Occipital lobe (tissue), 2 donors: ENCODE data around the gene NPC2. TPM values are rescaled to one million over a fixed set of nuclear protein-coding genes. Genes with fewer than 3 reads are reported as not detected.
A peak's percentile ranks its signal among the peaks of the same experiment; 100 is the strongest.

ENCODE experiments used
- DNase-seq: peaks from one replicate; lab custom pipeline; 2025; lab: John Stamatoyannopoulos, UW
- total RNA-seq: library from RNA; depleted of rRNA; stranded (reverse); fragments of >200 nt; gene quantifications from one replicate; pipeline ENCODE4 v1.2.3, GENCODE V29; 2014

NPC2 gene
- total RNA-seq, 1 donor from 2014 or later = 28.1 TPM

GRCh38 chr14:74503291-74503937, 10.3 kb upstream of the NPC2 start:
- no peak for DNase-seq

GRCh38 chr14:74502236-74503019, 9.3 kb upstream of the NPC2 start:
- DNase-seq = peak; percentile 9

- no peak for DNase-seq
Observed at GRCh38 chr14:74501691-74502090, 8.6 kb upstream of the NPC2 start.

GRCh38 chr14:74501135-74501614, 8.1 kb upstream of the NPC2 start:
- peak; percentile 35 for DNase-seq

GRCh38 chr14:74500417-74501134, 7.5 kb upstream of the NPC2 start:
- no peak for DNase-seq

- no peak for DNase-seq
Observed at GRCh38 chr14:74495356-74495755, 2.3 kb upstream of the NPC2 start.

- peak; percentile 99 for DNase-seq
Observed at GRCh38 chr14:74493343-74494261, 497 bp upstream of the NPC2 start, which contains the start of gene ISCA2. Gene ISCA2 (plus strand): TSS chr14:74493765. CDS start chr14:74493775, 10 bp downstream.

- DNase-seq = no peak
Observed at GRCh38 chr14:74491956-74492775, 939 bp downstream of the NPC2 start.

GRCh38 chr14:74490486-74490885, 2.6 kb downstream of the NPC2 start:
- no peak for DNase-seq

GRCh38 chr14:74488786-74489397, 4.2 kb downstream of the NPC2 start:
- no peak for DNase-seq

- no peak for DNase-seq
Observed at GRCh38 chr14:74486164-74486563, 6.9 kb downstream of the NPC2 start.

- DNase-seq = no peak
Observed at GRCh38 chr14:74483321-74483720, 9.8 kb downstream of the NPC2 start.

GRCh38 chr14:74482571-74482970, 10.5 kb downstream of the NPC2 start:
- no peak for DNase-seq

- DNase-seq = no peak
Observed at GRCh38 chr14:74480046-74480445, 13.1 kb downstream of the NPC2 start.

- no peak for DNase-seq
Observed at GRCh38 chr14:74478996-74479635, 14.0 kb downstream of the NPC2 start.

GRCh38 chr14:74476607-74477006, 16.5 kb downstream of the NPC2 start:
- DNase-seq = peak; percentile 8

- no peak for DNase-seq
Observed at GRCh38 chr14:74476107-74476506, 17.0 kb downstream of the NPC2 start.

- no peak for DNase-seq
Observed at GRCh38 chr14:74475678-74476077, 17.4 kb downstream of the NPC2 start.

GRCh38 chr14:74474376-74474775, 18.7 kb downstream of the NPC2 start:
- DNase-seq = no peak
